ENCODE measurements around the gene GPR39.

GRCh38 chr2:132633635-132634034 lies 217.0 kb downstream of the GPR39 start:
- TF ChIP-seq CTCF (IDR thresholded peaks at IDR 0.05) (no peak), POLR2A (IDR thresholded peaks at IDR 0.05) (no peak), POLR2AphosphoS5 (IDR thresholded peaks at IDR 0.05) (no peak)
